Activated CD4-positive, alpha-beta T cell treated with anti-CD3 and anti-CD28 coated beads for 36 hours (primary cell): ENCODE results near the gene ALDOB. TPM values are rescaled to one million over a fixed set of nuclear protein-coding genes. Genes with fewer than 3 reads are reported as not detected.

Source experiments
- ATAC-seq: fragments of 200-7000 bp; cut with Tn5 transposase; one replicate; pipeline ENCODE4 v1.10.0; 2021; ENCODE audit warnings: mild to moderate bottlenecking, moderate library complexity
- CTCF ChIA-PET: fragments of 350-600 bp; sonication (Branson Sonifier 250); formaldehyde crosslinking; loops from one replicate; lab custom pipeline; 2021; ENCODE audit warnings: antibody characterized with exemption; lab: Charles Lee
- POLR2A ChIA-PET: fragments of 350-600 bp; sonication (Branson Sonifier 250); formaldehyde crosslinking; loops from one replicate; lab custom pipeline; 2021; ENCODE audit warnings: antibody characterized with exemption, inconsistent platforms; lab: Charles Lee
- DNase-seq: peaks from one replicate; pipeline ENCODE4 v3.0.0-alpha.2; 2020
- H3K27ac Mint-ChIP-seq: one replicate; pipeline ENCODE4 v1.8.0; 2021; ENCODE audit warnings: mixed read lengths
- H3K27me3 Mint-ChIP-seq: one replicate; pipeline ENCODE4 v1.8.0; 2021; ENCODE audit warnings: mixed read lengths
- H3K36me3 Mint-ChIP-seq: one replicate; pipeline ENCODE4 v1.8.0; 2021; ENCODE audit warnings: low read depth, mixed read lengths
- H3K4me1 Mint-ChIP-seq: one replicate; pipeline ENCODE4 v1.8.0; 2021; ENCODE audit warnings: mixed read lengths
- H3K4me3 Mint-ChIP-seq: one replicate; pipeline ENCODE4 v1.8.0; 2021; ENCODE audit warnings: mild to moderate bottlenecking, moderate library complexity, mixed read lengths
- H3K9me3 Mint-ChIP-seq: one replicate; pipeline ENCODE4 v1.8.0; 2021; ENCODE audit warnings: low read depth, mixed read lengths
- intact Hi-C, 2 experiments: fragments of 100-400 bp; cut with DNase I in 1 of 2; cut with micrococcal nuclease in 1 of 2; formaldehyde crosslinking; loops; one replicate each; pipeline versions ENCODE4 v1.14.2 to v1.15.1; 2022 to 2024; cut with DNase I, micrococcal nuclease
- total RNA-seq, 2 experiments: library from RNA; stranded (reverse); gene quantifications; one replicate each; pipeline ENCODE4 v1.2.3, GENCODE V29; 2021

The ALDOB gene
- total RNA-seq, 2 experiments from 2014 or later: not detected

GRCh38 chr9:101457003-101457402, 21.4 kb upstream of the ALDOB start:
- no peak overlapping the region for H3K27ac Mint-ChIP-seq
- H3K27me3 Mint-ChIP-seq: peaks cover 19% of the 10 kb centered on the region
- no peaks in the 10 kb centered on the region for H3K36me3 Mint-ChIP-seq
- no peak for DNase-seq
- H3K9me3 Mint-ChIP-seq: peaks cover 2% of the 10 kb centered on the region
- no peak for ATAC-seq
- no peaks in the 10 kb centered on the region for H3K4me1 Mint-ChIP-seq
- CTCF ChIA-PET: interaction anchor here (0.7 to 0.8 kb wide), 2 partner anchors 71 to 74 kb away, joined by 3 to 4 read pairs; no protein-coding TSS in a partner anchor
- POLR2A ChIA-PET: no interaction called here
- H3K4me3 Mint-ChIP-seq: no peak overlapping the region
- intact Hi-C loops: no loop called here

GRCh38 chr9:101455656-101456240, 20.2 kb upstream of the ALDOB start:
- CTCF ChIA-PET: no interaction called here
- intact Hi-C loops: no loop called here
- DNase-seq (no peak), ATAC-seq (no peak)
- no peak overlapping the region for H3K4me3 Mint-ChIP-seq
- POLR2A ChIA-PET: no interaction called here
- no peaks in the 10 kb centered on the region for H3K4me1 Mint-ChIP-seq
- H3K27me3 Mint-ChIP-seq: peaks cover 22% of the 10 kb centered on the region
- no peaks in the 10 kb centered on the region for H3K36me3 Mint-ChIP-seq
- peaks cover 6% of the 10 kb centered on the region for H3K9me3 Mint-ChIP-seq
- no peak overlapping the region for H3K27ac Mint-ChIP-seq

DNA sequence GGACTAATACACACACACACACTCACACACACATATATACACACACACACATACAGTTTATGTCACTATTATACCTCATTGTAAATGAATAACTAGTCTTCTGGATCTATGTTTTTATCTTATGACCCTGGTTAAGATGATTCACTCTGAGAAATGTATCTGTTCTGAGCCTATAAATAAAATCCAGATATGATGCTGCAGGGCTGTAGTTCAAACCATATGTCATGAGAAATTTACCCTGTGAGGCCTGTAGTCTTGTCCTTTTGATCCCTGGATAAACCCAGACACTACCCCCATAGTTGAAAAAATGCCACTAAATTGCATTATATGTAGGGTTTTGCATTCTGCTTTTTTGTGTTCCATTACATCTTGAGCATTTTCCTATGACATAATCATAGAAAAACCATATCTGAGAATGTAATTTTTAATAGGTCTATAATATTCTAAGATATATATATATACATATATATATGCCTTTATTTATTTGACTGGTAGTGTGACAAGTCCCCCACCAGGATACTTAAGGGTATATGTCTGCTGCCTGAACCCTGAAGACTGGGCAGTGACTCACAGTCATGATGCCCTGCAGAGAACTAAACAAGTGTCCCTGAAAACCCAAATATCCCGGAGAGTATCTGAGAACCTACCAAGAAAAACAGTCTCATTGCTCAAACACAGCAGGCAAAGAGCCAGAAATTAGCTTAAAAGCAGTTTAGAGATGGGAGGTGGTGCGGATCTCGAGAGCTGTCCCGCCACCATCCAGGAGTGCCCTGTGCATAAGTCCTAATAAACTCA, 18.4 kb upstream of the ALDOB start:
- no peak overlapping the region for H3K27ac Mint-ChIP-seq
- peaks cover 6% of the 10 kb centered on the region for H3K9me3 Mint-ChIP-seq
- ATAC-seq (no peak), DNase-seq (no peak)
- H3K4me3 Mint-ChIP-seq: no peak overlapping the region
- ChIA-PET CTCF (interaction anchor here (1.1 kb wide), 1 partner anchor 9 kb away, joined by 3 read pairs; no protein-coding TSS in a partner anchor), POLR2A (no interaction called here)
- no peaks in the 10 kb centered on the region for H3K36me3 Mint-ChIP-seq
- intact Hi-C loops: no loop called here
- H3K27me3 Mint-ChIP-seq: peaks cover 27% of the 10 kb centered on the region
- H3K4me1 Mint-ChIP-seq: peaks cover 6% of the 10 kb centered on the region

- POLR2A ChIA-PET: no interaction called here
- DNase-seq: no peak
- H3K9me3 Mint-ChIP-seq: peaks cover 6% of the 10 kb centered on the region
- H3K4me3 Mint-ChIP-seq: no peak overlapping the region
- no peak overlapping the region for H3K27ac Mint-ChIP-seq
- H3K36me3 Mint-ChIP-seq: no peaks in the 10 kb centered on the region
- peaks cover 38% of the 10 kb centered on the region for H3K27me3 Mint-ChIP-seq
- H3K4me1 Mint-ChIP-seq: peaks cover 10% of the 10 kb centered on the region
- CTCF ChIA-PET: no interaction called here
- no peak for ATAC-seq
- intact Hi-C loops: no loop called here
Measured at GRCh38 chr9:101451498-101451897, 15.9 kb upstream of the ALDOB start.

GRCh38 chr9:101450931-101451330, 15.4 kb upstream of the ALDOB start:
- peaks cover 10% of the 10 kb centered on the region for H3K4me1 Mint-ChIP-seq
- intact Hi-C loops: no loop called here
- H3K27me3 Mint-ChIP-seq: peaks cover 42% of the 10 kb centered on the region
- H3K9me3 Mint-ChIP-seq: peaks cover 6% of the 10 kb centered on the region
- no peak overlapping the region for H3K27ac Mint-ChIP-seq
- POLR2A ChIA-PET: no interaction called here
- H3K4me3 Mint-ChIP-seq: no peak overlapping the region
- no peaks in the 10 kb centered on the region for H3K36me3 Mint-ChIP-seq
- CTCF ChIA-PET: no interaction called here
- ATAC-seq (no peak), DNase-seq (no peak)

DNA sequence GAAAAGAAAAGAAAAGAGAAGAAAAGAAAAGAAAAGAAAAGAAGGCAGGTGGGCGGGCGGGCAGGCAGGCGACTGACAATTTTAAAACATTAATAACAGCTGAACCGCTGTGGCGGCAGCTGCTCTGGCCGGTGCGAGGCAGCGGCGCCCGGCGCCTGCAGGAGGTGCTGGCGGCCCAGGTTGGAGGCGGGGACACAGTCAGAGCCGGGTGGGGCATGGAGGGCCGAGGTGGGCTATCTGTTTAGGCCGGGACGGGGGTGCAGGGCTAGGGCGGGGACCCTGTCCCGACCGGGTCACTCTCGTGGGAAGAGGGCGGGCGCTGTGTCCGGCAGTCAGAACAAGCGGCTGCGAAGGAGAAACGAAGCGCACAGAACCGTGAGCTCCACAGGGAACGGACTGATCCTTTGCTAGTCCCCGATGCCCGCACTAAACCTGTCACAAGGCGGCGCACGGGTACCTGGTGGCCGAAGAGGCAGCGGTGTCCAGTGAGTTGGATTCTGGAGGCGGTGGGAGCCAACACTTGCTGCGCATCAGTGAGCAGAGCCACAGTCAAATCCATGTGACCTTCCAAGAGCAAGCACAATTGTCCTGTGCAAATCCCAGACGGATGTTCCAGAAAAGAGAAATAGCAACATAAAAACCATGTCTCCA, 13.6 kb upstream of the ALDOB start:
- ATAC-seq: peak; percentile 91
- ChIA-PET POLR2A (no interaction called here), CTCF (interaction anchor here (0.7 to 1.8 kb wide), 6 partner anchors 10 to 86 kb away, joined by 3 to 9 read pairs (median 4); partner anchors contain the start of gene RNF20)
- intact Hi-C loops: loop anchor here (2.0 kb wide), 1 partner anchor 82 kb away; no protein-coding TSS in a partner anchor
- DNase-seq: peak; percentile 71
- H3K36me3 Mint-ChIP-seq: no peaks in the 10 kb centered on the region
- no peak overlapping the region for H3K27ac Mint-ChIP-seq
- peaks cover 6% of the 10 kb centered on the region for H3K9me3 Mint-ChIP-seq
- H3K4me3 Mint-ChIP-seq: peak overlapping the region; percentile 45
- peaks cover 10% of the 10 kb centered on the region for H3K4me1 Mint-ChIP-seq
- peaks cover 54% of the 10 kb centered on the region for H3K27me3 Mint-ChIP-seq

DNA sequence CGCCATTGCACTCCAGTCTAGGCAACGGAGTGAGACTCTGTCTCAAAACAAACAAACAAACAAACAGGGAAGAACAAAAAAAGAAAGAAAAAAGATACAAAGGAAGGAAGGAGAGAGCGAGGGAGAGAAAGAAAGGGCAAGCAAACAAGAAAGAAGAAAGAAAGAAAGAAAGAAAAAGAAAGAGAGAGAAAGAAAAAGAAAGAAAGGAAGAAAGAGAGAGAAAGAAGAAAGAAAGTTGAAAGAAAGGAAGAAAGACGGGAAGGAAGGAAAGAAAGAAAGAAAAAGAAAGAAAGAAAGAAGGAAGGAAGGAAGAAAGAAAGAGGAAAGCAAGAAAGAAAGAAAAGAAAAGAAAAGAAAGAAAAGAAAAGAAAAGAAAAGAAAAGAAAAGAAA, 13.1 kb upstream of the ALDOB start:
- H3K36me3 Mint-ChIP-seq: no peaks in the 10 kb centered on the region
- ATAC-seq (no peak), DNase-seq (no peak)
- ChIA-PET POLR2A (no interaction called here), CTCF (interaction anchor here (0.7 to 1.8 kb wide), 6 partner anchors 10 to 87 kb away, joined by 3 to 9 read pairs (median 4); partner anchors contain the start of gene RNF20)
- intact Hi-C loops: loop anchor here (2.0 kb wide), 1 partner anchor 82 kb away; no protein-coding TSS in a partner anchor
- peaks cover 6% of the 10 kb centered on the region for H3K9me3 Mint-ChIP-seq
- H3K27ac Mint-ChIP-seq: no peak overlapping the region
- H3K4me3 Mint-ChIP-seq: peak overlapping the region; percentile 45
- H3K4me1 Mint-ChIP-seq: peaks cover 10% of the 10 kb centered on the region
- peaks cover 55% of the 10 kb centered on the region for H3K27me3 Mint-ChIP-seq

DNA sequence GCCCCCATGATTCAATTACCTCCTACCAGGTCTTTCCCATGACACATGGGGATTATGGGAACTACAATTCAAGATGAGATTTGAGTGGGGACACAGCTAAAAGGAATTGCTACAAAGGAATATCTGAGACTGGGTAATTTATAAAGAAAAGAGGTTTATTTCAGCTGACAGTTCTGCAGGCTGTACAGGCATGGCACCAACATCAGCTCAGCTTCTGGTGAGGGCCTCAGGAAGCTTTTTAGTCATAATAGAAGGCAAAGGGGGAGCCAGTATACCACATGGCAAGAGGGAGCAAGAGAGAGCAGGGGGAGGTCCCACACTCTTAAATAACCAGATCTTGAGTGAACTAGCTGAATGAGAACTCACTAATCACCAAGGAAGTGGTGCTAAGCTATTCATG, 11.2 kb upstream of the ALDOB start:
- intact Hi-C loops: no loop called here

DNA sequence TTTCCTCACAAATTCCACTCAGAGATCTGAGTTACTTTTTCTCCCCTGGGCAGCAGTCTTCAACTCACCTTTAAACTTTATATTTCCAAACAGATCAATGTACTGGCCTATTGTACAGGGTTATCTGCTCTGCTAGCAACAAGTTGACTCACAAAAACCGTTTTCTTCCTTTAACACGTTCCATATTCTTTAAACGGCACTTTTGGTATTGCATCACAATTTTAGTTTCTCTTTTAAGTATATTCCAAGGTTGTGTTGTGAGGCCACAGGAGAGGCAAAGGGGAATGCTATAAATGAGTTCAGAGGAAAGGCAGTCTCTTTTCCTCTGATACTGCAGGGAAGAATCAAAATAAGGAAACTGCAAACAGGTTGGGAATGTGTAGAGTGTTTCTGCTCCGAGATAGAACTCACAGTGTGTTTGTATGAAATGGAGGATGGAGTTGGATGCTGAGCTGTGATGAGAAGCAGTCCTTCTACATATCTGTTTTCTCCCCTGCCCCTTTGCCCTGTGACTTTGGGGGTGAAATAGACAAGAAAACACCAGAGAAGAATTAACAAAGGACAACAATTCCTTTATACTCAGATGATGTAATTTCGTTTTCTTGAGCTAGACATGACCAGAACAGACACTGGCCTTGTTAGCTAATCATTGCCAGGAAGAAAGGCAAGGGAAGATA, 9.9 kb upstream of the ALDOB start:
- H3K4me1 Mint-ChIP-seq: peaks cover 10% of the 10 kb centered on the region
- no peak overlapping the region for H3K4me3 Mint-ChIP-seq
- peaks cover 40% of the 10 kb centered on the region for H3K27me3 Mint-ChIP-seq
- no peaks in the 10 kb centered on the region for H3K36me3 Mint-ChIP-seq
- intact Hi-C loops: no loop called here
- no peak overlapping the region for H3K27ac Mint-ChIP-seq
- POLR2A ChIA-PET: interaction anchor here (0.8 kb wide), 1 partner anchor 10 kb away, joined by 3 read pairs; no protein-coding TSS in a partner anchor
- CTCF ChIA-PET: interaction anchor here (1.2 to 1.7 kb wide), 2 partner anchors 9 to 85 kb away, joined by 3 read pairs; no protein-coding TSS in a partner anchor
- DNase-seq: no peak
- ATAC-seq: no peak
- no peaks in the 10 kb centered on the region for H3K9me3 Mint-ChIP-seq

More for the DNA sequence above, 11.2 kb upstream of the ALDOB start:
- Mint-ChIP-seq H3K36me3 (no peaks in the 10 kb centered on the region), H3K4me1 (peaks cover 10% of the 10 kb centered on the region), H3K27ac (no peak overlapping the region), H3K27me3 (peaks cover 45% of the 10 kb centered on the region), H3K9me3 (peaks cover 3% of the 10 kb centered on the region), H3K4me3 (no peak overlapping the region)
- ChIA-PET POLR2A (no interaction called here), CTCF (interaction anchor here (0.6 to 1.7 kb wide), 2 partner anchors 16 to 83 kb away, joined by 3 read pairs; no protein-coding TSS in a partner anchor)
- DNase-seq (no peak), ATAC-seq (no peak)

GRCh38 chr9:101443364-101443771, 7.8 kb upstream of the ALDOB start:
- ChIA-PET POLR2A (no interaction called here), CTCF (interaction anchor here (0.6 kb wide), 1 partner anchor 16 kb away, joined by 3 read pairs; no protein-coding TSS in a partner anchor)
- H3K4me3 Mint-ChIP-seq: no peak overlapping the region
- DNase-seq (no peak), ATAC-seq (no peak)
- H3K9me3 Mint-ChIP-seq: no peaks in the 10 kb centered on the region
- H3K4me1 Mint-ChIP-seq: no peaks in the 10 kb centered on the region
- peaks cover 31% of the 10 kb centered on the region for H3K27me3 Mint-ChIP-seq
- intact Hi-C loops: no loop called here
- no peaks in the 10 kb centered on the region for H3K36me3 Mint-ChIP-seq
- no peak overlapping the region for H3K27ac Mint-ChIP-seq

DNA sequence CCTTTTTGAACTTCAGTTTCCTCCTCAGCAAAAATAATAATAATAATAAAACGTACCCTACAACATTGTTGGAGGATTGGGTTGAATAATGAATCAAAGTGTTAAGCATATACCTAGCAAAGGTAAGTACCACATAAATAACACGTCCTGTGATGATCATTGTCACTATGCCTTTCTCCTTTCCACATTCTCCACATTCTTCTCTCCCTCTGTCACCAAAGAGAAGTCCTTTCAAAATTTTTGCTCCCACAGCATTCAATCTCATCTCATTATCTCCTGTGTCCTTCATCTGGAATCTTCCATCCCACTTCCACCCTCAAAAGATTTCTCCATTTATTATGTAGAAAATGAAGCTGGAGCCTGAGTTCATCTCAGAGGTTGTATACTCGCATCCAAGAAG, 7.2 kb upstream of the ALDOB start:
- no peak overlapping the region for H3K27ac Mint-ChIP-seq
- H3K36me3 Mint-ChIP-seq: no peaks in the 10 kb centered on the region
- H3K4me3 Mint-ChIP-seq: no peak overlapping the region
- H3K27me3 Mint-ChIP-seq: peaks cover 30% of the 10 kb centered on the region
- DNase-seq (no peak), ATAC-seq (no peak)
- ChIA-PET CTCF (no interaction called here), POLR2A (no interaction called here)
- no peaks in the 10 kb centered on the region for H3K9me3 Mint-ChIP-seq
- intact Hi-C loops: no loop called here
- no peaks in the 10 kb centered on the region for H3K4me1 Mint-ChIP-seq
